ENCODE results near the gene MTCH2.
"Not testable (repeated sequence)": the region's sequence is repeated elsewhere in the genome, so short reads cannot be mapped to it uniquely, and the experiment has no call there.

Gene MTCH2

DNA sequence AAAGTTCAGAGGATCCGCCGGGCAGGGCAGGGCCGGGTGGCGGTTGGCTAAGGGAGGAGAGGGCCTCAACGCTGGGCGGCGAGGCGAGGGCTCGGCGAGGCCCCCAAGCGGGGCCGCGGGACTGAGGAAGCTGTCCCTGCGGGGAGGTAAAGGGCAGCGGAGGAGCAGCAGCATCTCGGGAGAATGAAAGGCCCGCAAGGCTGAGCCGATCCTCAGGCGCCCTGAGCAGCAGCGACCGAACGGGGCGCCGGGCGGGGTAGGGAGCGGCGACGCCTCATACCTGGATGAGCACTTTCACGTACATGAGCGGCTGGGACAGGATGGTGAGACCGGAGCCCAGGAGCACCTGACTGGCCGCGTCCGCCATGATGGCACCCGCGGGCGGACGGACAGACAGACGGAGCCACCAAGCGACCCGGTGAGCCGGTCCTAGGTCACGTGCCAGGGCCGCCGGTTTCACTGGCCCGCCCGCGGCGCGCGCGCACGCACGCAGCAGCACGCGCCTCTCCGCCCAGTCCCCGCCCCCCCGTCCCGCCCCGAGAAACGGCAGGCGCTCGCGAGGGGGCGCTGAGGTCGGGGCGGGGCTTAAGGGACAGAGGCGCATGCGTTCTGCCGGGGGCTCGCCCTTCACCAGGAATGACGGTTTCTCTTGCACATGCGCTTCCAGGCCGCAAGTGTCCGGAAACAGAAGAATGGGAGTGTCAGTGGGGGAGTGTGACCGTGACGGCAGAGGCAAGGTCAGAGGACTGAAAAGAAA, at the start of gene MTCH2:
Gene MTCH2, minus strand, starts transcription at position 461 of the 757 bp plus-strand sequence. Its CDS starts 94 bp downstream, at position 367.
- Histone ChIP-seq H3K4me3 (ENCODE audit: low read depth, low read length) (peak within 1 kb of the TSS; percentile 93), H3K9ac (ENCODE audit: low read depth, low read length) (peak within 1 kb of the TSS; percentile 92)

DNA sequence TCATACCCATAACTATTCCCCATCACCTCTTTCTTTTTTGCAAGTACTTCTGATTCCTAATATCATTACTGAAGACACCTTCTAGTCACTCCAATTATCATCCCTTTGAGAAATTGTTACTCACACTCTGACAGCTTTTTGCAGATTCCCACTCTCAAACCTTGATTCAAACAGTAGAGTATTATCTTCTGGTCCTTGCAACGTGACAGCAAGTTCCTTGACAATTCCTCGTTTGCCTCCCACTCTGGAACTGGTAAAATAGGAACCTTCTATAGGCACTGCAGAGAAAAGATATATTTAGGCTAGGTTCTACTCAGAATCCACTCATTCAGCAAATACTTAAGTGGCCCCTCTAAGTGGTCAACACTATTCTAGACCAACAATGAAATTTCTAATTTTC, 49.6 kb upstream of the MTCH2 start:
- H3K9me3 ChIP-seq (ENCODE audit: control insufficient read depth, insufficient read depth, low read length) = no peaks in the 10 kb centered on the region
- H3K4me1 ChIP-seq (ENCODE audit: control insufficient read depth, insufficient read depth, low read length) = no peaks in the 10 kb centered on the region
- H3K4me3 ChIP-seq (ENCODE audit: low read depth, low read length) = no peak overlapping the region
- H3K9ac ChIP-seq (ENCODE audit: low read depth, low read length) = no peak overlapping the region
- no peaks in the 10 kb centered on the region for H3K27me3 ChIP-seq (ENCODE audit: control insufficient read depth, insufficient read depth, low read length)
- no peaks in the 10 kb centered on the region for H3K36me3 ChIP-seq (ENCODE audit: control insufficient read depth, insufficient read depth, low read length)

More for the DNA sequence above, at the start of gene MTCH2:
- peaks cover 5% of the 10 kb centered on the region for H3K36me3 ChIP-seq (ENCODE audit: control insufficient read depth, insufficient read depth, low read length)
- H3K27me3 ChIP-seq (ENCODE audit: control insufficient read depth, insufficient read depth, low read length) = no peaks in the 10 kb centered on the region
- peaks cover 4% of the 10 kb centered on the region for H3K4me1 ChIP-seq (ENCODE audit: control insufficient read depth, insufficient read depth, low read length)
- H3K9me3 ChIP-seq (ENCODE audit: control insufficient read depth, insufficient read depth, low read length) = no peaks in the 10 kb centered on the region

DNA sequence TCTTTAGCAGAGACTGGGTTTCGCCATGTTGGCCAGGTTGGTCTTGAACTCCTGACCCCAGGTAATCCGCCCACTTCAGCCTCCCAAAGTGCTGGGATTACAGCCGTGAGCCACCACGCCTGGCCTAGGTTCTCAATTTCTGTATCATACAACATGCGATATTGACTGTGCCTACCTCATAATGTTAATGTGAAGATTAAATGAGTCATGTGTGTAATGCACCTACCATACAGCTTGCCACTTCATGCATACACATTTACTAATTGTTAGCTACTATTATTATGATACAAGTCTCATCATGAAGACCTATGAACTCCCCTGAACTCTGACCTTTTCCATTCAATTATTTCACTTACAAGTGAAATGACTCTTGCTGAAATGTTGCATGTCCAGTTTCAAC, 47.1 kb upstream of the MTCH2 start:
- Histone ChIP-seq H3K27me3 (ENCODE audit: control insufficient read depth, insufficient read depth, low read length) (no peaks in the 10 kb centered on the region), H3K4me3 (ENCODE audit: low read depth, low read length) (no peak overlapping the region)

DNA sequence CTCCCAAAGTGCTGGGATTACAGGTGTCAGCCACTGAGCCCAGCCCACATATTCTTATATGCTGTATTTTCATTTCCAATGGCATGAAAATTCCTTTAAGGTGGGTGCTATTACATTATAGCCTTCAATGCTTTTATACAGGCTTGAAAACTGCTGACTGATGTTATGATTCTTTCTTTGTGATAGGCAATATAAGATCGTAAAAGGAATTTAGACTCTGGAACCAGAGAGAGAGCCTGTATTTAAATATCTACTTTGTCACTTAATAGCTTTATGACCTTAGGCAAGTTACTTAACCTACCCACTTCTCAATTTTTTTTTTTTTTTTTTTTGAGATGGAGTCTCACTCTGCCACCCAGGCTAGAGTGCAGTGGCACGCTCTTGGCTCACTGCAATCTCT, 46.6 kb upstream of the MTCH2 start:
- no peak overlapping the region for H3K4me3 ChIP-seq (ENCODE audit: low read depth, low read length)
- H3K36me3 ChIP-seq (ENCODE audit: control insufficient read depth, insufficient read depth, low read length) = no peaks in the 10 kb centered on the region
- no peak overlapping the region for H3K9ac ChIP-seq (ENCODE audit: low read depth, low read length)
- no peaks in the 10 kb centered on the region for H3K9me3 ChIP-seq (ENCODE audit: control insufficient read depth, insufficient read depth, low read length)
- no peaks in the 10 kb centered on the region for H3K4me1 ChIP-seq (ENCODE audit: control insufficient read depth, insufficient read depth, low read length)
- H3K27me3 ChIP-seq (ENCODE audit: control insufficient read depth, insufficient read depth, low read length) = no peaks in the 10 kb centered on the region

More for the DNA sequence above, 47.1 kb upstream of the MTCH2 start:
- H3K36me3 ChIP-seq (ENCODE audit: control insufficient read depth, insufficient read depth, low read length) = no peaks in the 10 kb centered on the region
- no peaks in the 10 kb centered on the region for H3K9me3 ChIP-seq (ENCODE audit: control insufficient read depth, insufficient read depth, low read length)
- no peak overlapping the region for H3K9ac ChIP-seq (ENCODE audit: low read depth, low read length)
- no peaks in the 10 kb centered on the region for H3K4me1 ChIP-seq (ENCODE audit: control insufficient read depth, insufficient read depth, low read length)

DNA sequence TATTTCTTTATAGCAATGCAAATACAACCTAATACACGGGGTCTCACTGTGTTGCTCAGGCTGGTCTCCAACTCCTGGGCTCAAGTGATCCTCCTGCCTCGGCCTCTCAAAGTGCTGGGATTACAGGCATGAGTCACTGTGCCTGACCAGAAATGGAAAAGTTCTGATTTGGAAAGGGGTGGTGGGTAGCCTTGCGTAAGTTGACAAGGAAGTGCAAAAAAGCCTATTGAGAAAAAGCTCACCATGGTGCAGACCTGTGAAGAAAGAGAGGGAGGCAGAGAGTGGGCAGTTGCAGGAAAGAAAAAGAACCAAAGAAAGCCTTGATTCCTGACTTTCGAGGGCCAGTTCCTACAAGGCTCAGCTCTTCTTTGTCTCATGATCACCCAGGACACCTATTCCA, 45.8 kb upstream of the MTCH2 start:
- no peaks in the 10 kb centered on the region for H3K9me3 ChIP-seq (ENCODE audit: control insufficient read depth, insufficient read depth, low read length)
- no peak overlapping the region for H3K4me3 ChIP-seq (ENCODE audit: low read depth, low read length)
- no peaks in the 10 kb centered on the region for H3K4me1 ChIP-seq (ENCODE audit: control insufficient read depth, insufficient read depth, low read length)
- H3K36me3 ChIP-seq (ENCODE audit: control insufficient read depth, insufficient read depth, low read length) = no peaks in the 10 kb centered on the region
- no peaks in the 10 kb centered on the region for H3K27me3 ChIP-seq (ENCODE audit: control insufficient read depth, insufficient read depth, low read length)
- H3K9ac ChIP-seq (ENCODE audit: low read depth, low read length) = no peak overlapping the region

DNA sequence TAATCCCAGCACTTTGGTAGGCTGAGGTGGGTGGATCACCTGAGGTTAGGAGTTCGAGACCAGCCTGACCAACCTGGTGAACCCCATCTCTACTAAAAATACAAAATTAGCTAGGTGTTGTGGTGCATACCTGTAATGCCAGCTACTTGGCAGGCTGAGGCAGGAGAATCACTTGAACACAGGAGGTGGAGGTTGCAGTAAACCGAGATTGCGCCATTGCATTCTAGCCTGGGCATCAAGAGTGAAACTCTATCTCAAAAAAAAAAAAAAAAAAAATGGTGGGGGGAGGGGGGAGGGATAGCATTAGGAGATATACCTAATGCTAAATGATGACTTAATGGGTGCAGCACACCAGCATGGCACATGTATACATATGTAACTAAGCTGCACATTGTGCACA, 44.3 kb upstream of the MTCH2 start:
- not testable (repeated sequence) for H3K9me3 ChIP-seq (ENCODE audit: control insufficient read depth, insufficient read depth, low read length); H3K4me3 ChIP-seq (ENCODE audit: low read depth, low read length); H3K4me1 ChIP-seq (ENCODE audit: control insufficient read depth, insufficient read depth, low read length); H3K36me3 ChIP-seq (ENCODE audit: control insufficient read depth, insufficient read depth, low read length); H3K9ac ChIP-seq (ENCODE audit: low read depth, low read length); H3K27me3 ChIP-seq (ENCODE audit: control insufficient read depth, insufficient read depth, low read length)

DNA sequence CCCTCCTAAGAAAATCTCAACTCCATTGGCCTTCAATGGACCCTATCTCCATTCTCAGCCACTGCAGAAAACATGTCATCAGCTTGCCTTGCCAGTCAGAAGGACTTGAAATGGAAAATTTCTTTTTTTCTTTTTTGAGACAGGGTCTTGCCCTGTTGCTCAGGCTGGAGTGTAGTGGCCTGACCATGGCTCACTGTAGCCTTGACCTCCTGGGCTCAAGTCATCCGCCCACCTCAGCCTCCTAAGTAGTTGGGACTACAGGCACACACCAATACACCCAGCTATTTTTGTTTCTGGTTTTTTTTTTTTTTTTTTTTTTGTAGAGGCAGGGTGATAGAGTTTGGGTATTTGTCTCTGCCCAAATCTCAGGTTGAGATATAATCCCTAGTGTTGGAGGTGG, 43.8 kb upstream of the MTCH2 start:
- no peaks in the 10 kb centered on the region for H3K9me3 ChIP-seq (ENCODE audit: control insufficient read depth, insufficient read depth, low read length)
- H3K9ac ChIP-seq (ENCODE audit: low read depth, low read length) = no peak overlapping the region
- no peak overlapping the region for H3K4me3 ChIP-seq (ENCODE audit: low read depth, low read length)
- no peaks in the 10 kb centered on the region for H3K27me3 ChIP-seq (ENCODE audit: control insufficient read depth, insufficient read depth, low read length)
- H3K4me1 ChIP-seq (ENCODE audit: control insufficient read depth, insufficient read depth, low read length) = no peaks in the 10 kb centered on the region
- no peaks in the 10 kb centered on the region for H3K36me3 ChIP-seq (ENCODE audit: control insufficient read depth, insufficient read depth, low read length)

DNA sequence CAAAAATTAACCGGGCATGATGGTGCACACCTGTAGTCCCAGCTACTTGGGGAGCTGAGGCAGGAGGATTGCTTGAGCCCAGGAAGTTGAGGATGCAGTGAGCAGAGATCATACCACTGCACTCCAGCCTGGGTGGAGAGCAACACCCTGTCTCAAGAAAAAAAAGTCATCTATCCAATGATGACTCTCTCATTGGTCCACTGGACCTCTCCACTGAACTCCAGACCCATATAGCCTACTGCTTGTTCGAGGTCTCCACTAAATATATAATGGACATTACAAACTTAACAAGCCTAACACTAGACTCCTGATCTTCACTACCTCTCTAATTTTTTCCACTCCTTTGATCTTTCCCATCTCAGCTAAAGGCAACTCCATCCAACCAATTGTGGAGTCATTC, 33.5 kb upstream of the MTCH2 start:
- H3K27me3 ChIP-seq (ENCODE audit: control insufficient read depth, insufficient read depth, low read length) = no peaks in the 10 kb centered on the region
- no peaks in the 10 kb centered on the region for H3K4me1 ChIP-seq (ENCODE audit: control insufficient read depth, insufficient read depth, low read length)
- no peaks in the 10 kb centered on the region for H3K9me3 ChIP-seq (ENCODE audit: control insufficient read depth, insufficient read depth, low read length)
- H3K4me3 ChIP-seq (ENCODE audit: low read depth, low read length) = no peak overlapping the region
- H3K9ac ChIP-seq (ENCODE audit: low read depth, low read length) = no peak overlapping the region
- no peaks in the 10 kb centered on the region for H3K36me3 ChIP-seq (ENCODE audit: control insufficient read depth, insufficient read depth, low read length)

DNA sequence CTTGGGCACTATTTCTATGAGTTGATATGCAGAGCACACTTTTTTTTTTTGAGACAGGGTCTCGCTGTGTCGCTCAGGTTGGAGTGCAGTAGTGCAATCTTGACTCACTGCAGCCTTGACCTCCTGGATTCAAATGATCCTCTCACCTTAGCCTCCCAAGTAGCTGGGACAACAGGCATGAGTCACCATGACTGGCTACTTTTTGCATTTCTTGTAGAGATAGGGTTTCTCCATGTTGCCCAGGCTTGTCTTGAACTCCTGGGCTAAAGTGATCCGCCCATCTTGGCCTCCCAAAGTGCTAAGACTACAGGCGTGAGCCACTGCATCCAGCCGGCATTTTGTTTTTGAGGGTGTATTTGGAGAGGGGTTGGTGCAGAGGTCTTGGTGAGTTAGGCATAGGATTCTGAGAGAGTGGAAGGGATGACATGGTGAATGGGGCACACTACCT, 29.9 kb upstream of the MTCH2 start:
- no peaks in the 10 kb centered on the region for H3K9me3 ChIP-seq (ENCODE audit: control insufficient read depth, insufficient read depth, low read length)
- no peak overlapping the region for H3K9ac ChIP-seq (ENCODE audit: low read depth, low read length)
- no peaks in the 10 kb centered on the region for H3K4me1 ChIP-seq (ENCODE audit: control insufficient read depth, insufficient read depth, low read length)

DNA sequence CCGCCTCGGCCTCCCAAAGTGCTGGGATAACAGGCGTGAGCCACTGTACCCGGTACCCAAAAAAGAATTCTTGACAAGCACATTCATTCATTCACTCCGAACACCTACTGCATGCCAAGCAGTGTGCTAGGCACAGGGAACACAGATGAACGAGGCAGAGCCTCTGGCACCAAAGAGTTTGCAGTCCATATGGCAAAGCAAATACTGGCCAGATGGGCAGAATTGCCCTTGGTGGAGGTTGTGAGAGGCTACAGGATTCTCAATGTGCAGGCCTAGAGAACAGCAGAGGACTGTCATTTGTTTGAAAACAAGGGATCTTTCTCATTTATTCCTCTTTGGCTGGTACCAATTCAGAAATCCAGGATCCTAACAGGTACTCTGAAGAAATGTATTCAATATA, 27.5 kb upstream of the MTCH2 start:
- Histone ChIP-seq H3K4me3 (ENCODE audit: low read depth, low read length) (no peak overlapping the region), H3K36me3 (ENCODE audit: control insufficient read depth, insufficient read depth, low read length) (no peaks in the 10 kb centered on the region), H3K4me1 (ENCODE audit: control insufficient read depth, insufficient read depth, low read length) (no peaks in the 10 kb centered on the region), H3K9me3 (ENCODE audit: control insufficient read depth, insufficient read depth, low read length) (no peaks in the 10 kb centered on the region), H3K9ac (ENCODE audit: low read depth, low read length) (no peak overlapping the region), H3K27me3 (ENCODE audit: control insufficient read depth, insufficient read depth, low read length) (no peaks in the 10 kb centered on the region)

More for the DNA sequence above, 29.9 kb upstream of the MTCH2 start:
- no peak overlapping the region for H3K4me3 ChIP-seq (ENCODE audit: low read depth, low read length)
- no peaks in the 10 kb centered on the region for H3K27me3 ChIP-seq (ENCODE audit: control insufficient read depth, insufficient read depth, low read length)
- no peaks in the 10 kb centered on the region for H3K36me3 ChIP-seq (ENCODE audit: control insufficient read depth, insufficient read depth, low read length)

DNA sequence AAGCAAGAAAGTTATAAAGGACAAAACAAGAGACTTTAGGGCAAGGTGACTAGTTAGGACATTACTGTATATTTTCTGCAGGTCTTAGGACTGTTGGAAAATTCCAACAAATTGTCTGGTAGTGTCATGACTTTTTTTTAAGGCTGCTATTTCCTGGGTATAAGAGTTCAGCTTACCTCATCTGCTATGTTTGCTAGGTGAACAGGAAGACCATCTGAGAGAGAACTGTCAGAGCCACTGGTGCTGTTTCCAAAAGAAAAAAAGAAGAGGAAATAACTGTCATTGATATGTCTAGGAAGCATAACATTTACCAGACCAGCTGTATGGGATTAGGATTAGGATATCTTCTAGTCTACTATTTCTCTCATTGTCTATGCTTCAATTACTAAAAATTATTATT, 26.3 kb upstream of the MTCH2 start:
- no peaks in the 10 kb centered on the region for H3K9me3 ChIP-seq (ENCODE audit: control insufficient read depth, insufficient read depth, low read length)
- H3K27me3 ChIP-seq (ENCODE audit: control insufficient read depth, insufficient read depth, low read length) = no peaks in the 10 kb centered on the region
- no peaks in the 10 kb centered on the region for H3K36me3 ChIP-seq (ENCODE audit: control insufficient read depth, insufficient read depth, low read length)
- no peak overlapping the region for H3K4me3 ChIP-seq (ENCODE audit: low read depth, low read length)
- no peak overlapping the region for H3K9ac ChIP-seq (ENCODE audit: low read depth, low read length)
- no peaks in the 10 kb centered on the region for H3K4me1 ChIP-seq (ENCODE audit: control insufficient read depth, insufficient read depth, low read length)

DNA sequence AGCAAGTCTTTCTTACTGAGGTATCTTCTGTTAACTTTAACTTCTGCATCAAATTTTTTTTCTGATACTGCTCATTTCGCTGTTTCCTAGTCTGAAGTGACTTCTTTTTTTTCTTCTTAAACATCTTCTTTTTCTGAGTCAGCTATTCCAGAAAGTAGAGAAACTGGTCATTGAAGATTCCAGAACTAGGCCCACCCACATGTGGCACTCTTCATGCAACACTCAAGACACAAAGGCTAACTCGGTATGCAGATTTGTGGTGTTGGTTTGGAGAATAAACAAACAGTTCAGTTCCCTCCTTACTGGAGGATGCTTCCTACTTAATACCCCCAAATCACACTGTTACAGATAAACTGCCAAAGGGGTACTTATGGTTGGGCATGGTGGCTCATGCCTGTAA, 25.2 kb upstream of the MTCH2 start:
- Histone ChIP-seq H3K27me3 (ENCODE audit: control insufficient read depth, insufficient read depth, low read length) (no peaks in the 10 kb centered on the region), H3K9ac (ENCODE audit: low read depth, low read length) (no peak overlapping the region), H3K9me3 (ENCODE audit: control insufficient read depth, insufficient read depth, low read length) (no peaks in the 10 kb centered on the region), H3K36me3 (ENCODE audit: control insufficient read depth, insufficient read depth, low read length) (no peaks in the 10 kb centered on the region), H3K4me1 (ENCODE audit: control insufficient read depth, insufficient read depth, low read length) (no peaks in the 10 kb centered on the region), H3K4me3 (ENCODE audit: low read depth, low read length) (no peak overlapping the region)

Measured in iPS-15b (cell line).